ENCODE results near the gene GPX3.

Gene GPX3

GRCh38 chr5:151014680-151015343 is 5.6 kb upstream of the GPX3 start:
- DNase-seq (ENCODE audit: low spot score) = peak; percentile 77

GRCh38 chr5:151015974-151016587 is 4.3 kb upstream of the GPX3 start:
- no peak for DNase-seq (ENCODE audit: low spot score)

GRCh38 chr5:151016700-151017099 is 3.7 kb upstream of the GPX3 start:
- DNase-seq (ENCODE audit: low spot score) = no peak

GRCh38 chr5:151017897-151018296 is 2.5 kb upstream of the GPX3 start:
- DNase-seq (ENCODE audit: low spot score) = no peak

GRCh38 chr5:151018846-151019245 is 1.5 kb upstream of the GPX3 start:
- DNase-seq (ENCODE audit: low spot score) = no peak

- DNase-seq (ENCODE audit: low spot score) = no peak
Measured at GRCh38 chr5:151019331-151019730, 1.1 kb upstream of the GPX3 start.

GRCh38 chr5:151021746-151022145 is 1.4 kb downstream of the GPX3 start:
- no peak for DNase-seq (ENCODE audit: low spot score)

- peak; percentile 91 for DNase-seq (ENCODE audit: low spot score)
Measured at GRCh38 chr5:151022511-151023018, 2.2 kb downstream of the GPX3 start.

- DNase-seq (ENCODE audit: low spot score) = peak; percentile 37
Measured at GRCh38 chr5:151023047-151023615, 2.7 kb downstream of the GPX3 start.

- peak; percentile 77 for DNase-seq (ENCODE audit: low spot score)
Measured at GRCh38 chr5:151023651-151024050, 3.3 kb downstream of the GPX3 start.

GRCh38 chr5:151024440-151025249 is 4.3 kb downstream of the GPX3 start:
- peak; percentile 64 for DNase-seq (ENCODE audit: low spot score)

- no peak for DNase-seq (ENCODE audit: low spot score)
Measured at GRCh38 chr5:151025250-151025606, 4.8 kb downstream of the GPX3 start.

GRCh38 chr5:151026088-151026487 is 5.7 kb downstream of the GPX3 start:
- no peak for DNase-seq (ENCODE audit: low spot score)

- no peak for DNase-seq (ENCODE audit: low spot score)
Measured at GRCh38 chr5:151026679-151027078, 6.3 kb downstream of the GPX3 start.

GRCh38 chr5:151027961-151028479 is 7.6 kb downstream of the GPX3 start:
- no peak for DNase-seq (ENCODE audit: low spot score)

GRCh38 chr5:151028717-151029116 is 8.3 kb downstream of the GPX3 start:
- no peak for DNase-seq (ENCODE audit: low spot score)

- no peak for DNase-seq (ENCODE audit: low spot score)
Measured at GRCh38 chr5:151029179-151030055, 9.0 kb downstream of the GPX3 start.

- DNase-seq (ENCODE audit: low spot score) = no peak
Measured at GRCh38 chr5:151030056-151030336, 9.6 kb downstream of the GPX3 start.

- no peak for DNase-seq (ENCODE audit: low spot score)
Measured at GRCh38 chr5:151030379-151030778, 10.0 kb downstream of the GPX3 start.

- no peak for DNase-seq (ENCODE audit: low spot score)
Measured at GRCh38 chr5:151031554-151031953, 11.2 kb downstream of the GPX3 start.

GRCh38 chr5:151033217-151033934 is 13.0 kb downstream of the GPX3 start:
- DNase-seq (ENCODE audit: low spot score) = no peak
